Stimulated activated CD4-positive, alpha-beta T cell treated with anti-CD3 and anti-CD28 coated beads, Interleukin-4, amount 100 ng/mL, for 24 hours (primary cell): ENCODE results near the gene NRL.

Experiments
- DNase-seq: peaks from one replicate; pipeline ENCODE4 v3.0.0-alpha.2; 2020

NRL gene

DNA sequence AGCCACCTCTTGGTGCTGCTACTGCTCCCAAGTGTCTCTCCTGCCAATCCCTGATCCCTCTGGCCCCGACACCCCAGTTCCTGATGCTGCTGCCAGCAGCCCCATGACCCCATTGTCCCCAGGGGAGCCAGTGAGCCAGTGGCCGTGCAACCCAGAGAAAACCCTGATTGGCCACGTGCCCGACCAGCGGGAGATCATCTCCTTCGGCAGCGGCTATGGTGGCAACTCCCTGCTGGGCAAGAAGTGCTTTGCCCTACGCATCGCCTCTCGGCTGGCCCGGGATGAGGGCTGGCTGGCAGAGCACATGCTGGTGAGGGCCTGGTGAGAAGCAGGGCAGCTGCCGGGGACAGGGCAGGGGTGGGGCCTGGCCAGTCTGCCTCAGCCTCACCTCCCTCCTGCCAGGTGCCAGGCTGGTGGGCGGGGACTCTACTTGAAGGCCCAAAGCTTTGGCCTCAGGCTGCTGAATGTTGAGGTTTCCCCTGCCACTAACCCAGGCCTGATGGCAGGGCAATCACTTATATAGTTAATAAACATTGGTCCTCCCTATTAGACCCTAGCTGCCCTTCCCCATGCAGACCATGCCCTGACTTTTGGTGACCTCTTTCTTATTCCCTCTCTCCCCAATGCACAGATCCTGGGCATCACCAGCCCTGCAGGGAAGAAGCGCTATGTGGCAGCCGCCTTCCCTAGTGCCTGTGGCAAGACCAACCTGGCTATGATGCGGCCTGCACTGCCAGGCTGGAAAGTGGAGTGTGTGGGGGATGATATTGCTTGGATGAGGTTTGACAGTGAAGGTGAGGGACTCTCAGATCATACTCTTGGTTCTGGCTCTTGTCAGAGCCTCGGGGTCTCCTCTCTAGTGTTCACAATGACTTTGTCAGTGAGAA, 15.6 kb downstream of the NRL start:
- no peak for DNase-seq

DNA sequence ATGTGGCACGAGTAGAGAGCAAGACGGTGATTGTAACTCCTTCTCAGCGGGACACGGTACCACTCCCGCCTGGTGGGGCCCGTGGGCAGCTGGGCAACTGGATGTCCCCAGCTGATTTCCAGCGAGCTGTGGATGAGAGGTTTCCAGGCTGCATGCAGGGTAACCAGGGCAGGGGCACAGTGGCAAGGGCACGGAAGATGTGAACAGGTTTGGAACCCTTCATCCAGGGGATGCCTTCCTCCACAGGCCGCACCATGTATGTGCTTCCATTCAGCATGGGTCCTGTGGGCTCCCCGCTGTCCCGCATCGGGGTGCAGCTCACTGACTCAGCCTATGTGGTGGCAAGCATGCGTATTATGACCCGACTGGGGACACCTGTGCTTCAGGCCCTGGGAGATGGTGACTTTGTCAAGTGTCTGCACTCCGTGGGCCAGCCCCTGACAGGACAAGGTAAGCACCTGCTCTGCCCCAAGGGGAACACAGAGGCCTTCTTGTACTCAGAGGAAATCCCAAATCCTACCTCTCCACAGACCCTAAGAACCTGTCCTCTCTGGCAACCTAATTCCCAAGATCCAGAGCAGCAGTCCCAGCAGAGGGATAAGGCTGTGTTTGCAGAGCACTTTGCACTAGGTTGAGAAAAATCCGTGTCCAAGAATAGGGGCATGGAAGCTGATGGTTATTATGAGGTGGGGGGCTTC, 16.4 kb downstream of the NRL start:
- no peak for DNase-seq

DNA sequence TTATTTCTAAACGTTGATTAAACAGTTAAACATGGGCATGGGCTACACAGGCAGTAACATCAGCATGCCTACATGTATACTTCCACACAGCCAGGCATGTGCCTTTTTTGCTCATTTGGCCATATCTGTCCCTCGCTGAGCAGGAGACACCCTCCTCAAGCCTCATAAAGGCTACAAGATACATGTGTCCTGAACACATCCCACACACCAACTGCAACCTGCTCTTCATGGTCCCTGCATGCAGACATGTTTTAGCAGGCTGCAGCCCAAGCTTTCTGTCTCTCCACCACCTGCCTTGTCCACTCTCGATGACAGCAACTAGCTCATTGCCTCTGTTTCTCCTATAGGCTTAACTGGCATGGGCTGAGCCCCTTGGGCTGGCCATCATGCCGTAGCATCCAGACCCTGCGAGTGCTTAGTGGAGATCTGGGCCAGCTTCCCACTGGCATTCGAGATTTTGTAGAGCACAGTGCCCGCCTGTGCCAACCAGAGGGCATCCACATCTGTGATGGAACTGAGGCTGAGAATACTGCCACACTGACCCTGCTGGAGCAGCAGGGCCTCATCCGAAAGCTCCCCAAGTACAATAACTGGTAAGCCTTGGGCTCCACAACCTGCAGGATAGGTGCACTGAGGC, 18.1 kb downstream of the NRL start:
- no peak for DNase-seq

DNA sequence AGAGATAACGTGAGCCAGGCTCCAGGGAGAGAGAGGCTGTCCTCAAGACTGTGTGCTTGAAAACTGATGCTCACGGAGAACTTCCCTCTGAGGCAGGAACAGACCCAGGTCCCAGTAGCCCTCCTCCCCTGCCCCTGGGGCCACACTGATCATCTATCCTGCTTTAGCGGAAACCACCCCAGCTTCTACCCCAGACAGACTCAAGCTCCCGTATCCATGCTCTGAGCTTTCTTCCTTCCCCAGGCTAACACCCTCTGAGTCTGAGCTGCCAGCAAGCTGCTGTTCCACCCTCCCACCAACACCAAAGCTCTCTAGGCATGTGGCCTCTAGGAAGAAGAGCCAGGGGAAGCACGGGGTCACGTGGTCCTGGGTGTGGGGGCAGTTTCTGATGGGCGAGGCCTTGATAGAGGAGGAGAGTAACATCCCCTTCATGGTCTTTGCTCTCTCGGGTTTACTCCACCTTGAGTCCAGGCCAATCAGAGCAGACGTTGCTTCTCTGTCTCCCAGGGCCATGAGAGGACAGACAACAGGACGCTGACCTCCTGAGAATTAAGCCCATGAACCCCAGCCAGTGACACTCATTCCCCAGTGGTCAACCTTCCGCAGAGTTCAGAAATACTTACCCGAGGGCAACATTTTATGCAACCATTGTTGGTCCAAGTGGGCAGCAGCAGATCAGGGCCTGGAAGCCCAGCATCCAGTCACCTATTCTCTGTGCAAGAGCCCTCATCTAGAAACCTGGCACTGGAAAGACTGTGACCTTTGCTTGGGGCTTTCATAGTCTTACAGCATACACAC, 19.3 kb downstream of the NRL start:
- peak; percentile 72 for DNase-seq

GRCh38 chr14:24094841-24095270, 19.9 kb downstream of the NRL start:
- peak; percentile 20 for DNase-seq

DNA sequence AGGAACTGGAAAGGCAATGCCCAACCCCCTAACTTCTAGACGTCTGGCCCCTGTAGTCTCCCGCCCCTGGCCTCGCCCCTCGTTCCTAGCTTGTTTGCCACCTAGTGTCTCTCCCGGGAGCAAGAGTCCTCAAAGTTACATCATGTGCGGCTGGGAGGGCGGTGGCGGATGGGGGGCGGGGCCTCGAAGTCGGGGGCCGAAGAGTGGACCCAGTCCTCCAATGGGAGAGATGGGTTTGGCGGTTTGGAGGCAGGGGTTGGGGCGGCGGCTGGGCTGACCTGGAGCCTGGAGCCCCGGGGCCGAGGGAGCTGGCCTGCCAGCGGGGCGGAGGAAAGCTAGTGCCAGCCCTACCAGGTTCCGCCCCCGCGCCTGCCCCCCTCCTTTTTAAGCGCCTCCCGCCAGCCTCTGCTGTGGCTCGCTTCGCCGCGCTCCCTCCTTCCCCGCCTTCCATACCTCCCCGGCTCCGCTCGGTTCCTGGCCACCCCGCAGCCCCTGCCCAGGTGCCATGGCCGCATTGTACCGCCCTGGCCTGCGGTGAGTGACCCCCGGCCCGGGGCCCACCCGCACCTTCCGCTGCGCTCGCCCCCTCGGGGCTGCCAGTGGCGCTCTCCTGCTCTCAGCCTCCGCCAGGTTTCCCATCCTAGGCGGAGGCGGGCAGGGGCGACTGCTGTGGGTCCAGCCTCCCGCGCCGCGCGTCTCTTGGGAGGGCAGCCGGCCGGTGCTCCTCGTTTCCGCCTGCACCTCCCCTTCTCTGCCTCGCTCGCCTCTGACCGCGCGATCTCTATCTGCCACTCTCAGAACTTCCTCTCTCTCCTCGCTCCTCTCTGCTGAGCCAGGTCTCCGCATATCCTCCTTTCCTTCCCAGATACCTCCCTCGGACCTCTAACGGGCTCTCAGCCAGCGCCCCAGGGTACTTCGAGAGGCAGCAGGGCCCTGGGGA, 20.6 kb downstream of the NRL start, which contains the start of gene PCK2:
Gene PCK2, plus strand, starts transcription at position 411 of the 940 bp plus-strand sequence. Its CDS starts 95 bp downstream, at position 506.
- DNase-seq: peak; percentile 89

DNA sequence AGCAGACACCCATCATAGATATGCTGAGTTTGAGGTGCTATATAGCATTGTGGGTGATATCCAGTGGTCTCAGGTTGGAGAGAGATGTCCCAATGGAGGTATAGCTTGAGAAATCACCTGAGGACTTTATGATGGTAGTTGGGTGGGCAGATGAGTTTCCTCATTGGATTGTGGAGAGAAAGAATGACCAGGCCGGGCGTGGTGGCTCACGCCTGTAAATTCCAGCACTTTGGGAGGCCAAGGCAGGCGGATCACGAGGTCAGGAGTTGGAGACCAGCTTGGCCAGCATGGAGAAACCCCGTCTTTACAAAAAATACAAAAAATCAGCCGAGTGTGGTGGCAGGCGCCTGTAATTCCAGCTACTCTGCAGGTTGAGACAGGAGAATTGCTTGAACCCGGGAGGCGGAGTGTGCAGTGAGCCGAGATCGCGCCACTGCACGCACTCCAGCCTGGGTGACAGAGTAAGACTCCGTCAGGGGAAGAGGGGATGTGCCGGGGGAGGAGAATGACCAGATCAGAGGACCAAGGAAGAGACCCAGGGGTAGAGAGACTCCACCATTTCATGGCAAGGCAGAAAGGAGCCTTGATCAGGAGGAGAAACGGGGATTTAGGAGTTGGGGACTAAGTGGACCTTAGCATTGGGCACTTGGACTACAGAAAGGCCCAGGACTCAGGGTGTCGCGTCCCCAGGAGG, 21.4 kb downstream of the NRL start:
- no peak for DNase-seq

- no peak for DNase-seq
These were observed 22.1 kb downstream of the NRL start for GRCh38 chr14:24092505-24093206.

GRCh38 chr14:24092110-24092504, 22.6 kb downstream of the NRL start:
- no peak for DNase-seq

GRCh38 chr14:24089890-24090289, 24.9 kb downstream of the NRL start:
- no peak for DNase-seq

DNA sequence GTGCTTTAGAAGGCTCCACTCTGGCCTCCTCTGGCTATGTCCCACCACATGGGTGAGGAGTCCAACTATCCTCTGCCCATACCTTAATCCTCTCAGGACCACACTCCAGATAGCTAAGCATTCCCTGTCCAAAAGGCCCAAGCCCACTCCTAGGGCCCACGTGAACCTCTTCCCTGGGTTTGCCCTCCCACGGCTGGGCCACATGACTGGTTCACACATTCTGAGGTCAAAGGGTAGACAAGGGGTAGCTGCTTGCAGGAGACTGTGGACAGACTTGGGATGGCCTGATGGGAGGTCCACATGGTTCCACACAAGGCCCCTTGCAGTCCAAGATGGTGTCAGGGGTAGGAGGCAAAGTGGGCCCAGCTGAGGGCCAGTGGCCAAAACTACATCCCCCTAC, 26.7 kb downstream of the NRL start:
- DNase-seq: no peak

GRCh38 chr14:24087004-24087403, 27.7 kb downstream of the NRL start:
- DNase-seq: no peak

GRCh38 chr14:24086193-24086955, 28.4 kb downstream of the NRL start:
- DNase-seq: no peak

GRCh38 chr14:24085215-24085614, 29.5 kb downstream of the NRL start:
- DNase-seq: no peak

GRCh38 chr14:24084440-24084839, 30.3 kb downstream of the NRL start:
- DNase-seq: no peak

- DNase-seq: no peak
These were observed 31.3 kb downstream of the NRL start for GRCh38 chr14:24083462-24083861.

GRCh38 chr14:24082411-24083080, 32.2 kb downstream of the NRL start:
- DNase-seq: no peak

DNA sequence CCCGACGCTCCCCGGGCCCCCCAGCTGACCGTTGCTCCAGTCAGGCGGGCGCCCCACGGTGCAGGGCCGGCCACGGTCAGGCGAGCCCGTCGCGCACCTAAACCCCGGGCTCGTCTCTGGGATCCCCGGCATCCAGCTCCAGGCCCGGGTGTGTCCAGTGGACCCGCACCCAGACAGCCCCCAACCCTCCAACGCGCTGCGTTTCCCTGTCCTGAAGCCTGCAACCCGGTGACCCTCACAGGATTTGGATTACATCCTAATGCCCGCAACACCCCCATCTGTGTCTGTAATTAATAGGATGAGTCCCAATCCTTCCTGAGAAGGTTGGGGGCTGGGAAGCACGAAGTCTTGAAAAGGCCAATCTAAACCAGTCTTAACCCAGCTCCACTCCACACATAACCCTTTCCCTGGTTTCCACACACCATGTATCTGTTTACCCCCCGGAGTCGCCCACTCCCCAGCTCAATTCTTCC, 33.0 kb downstream of the NRL start:
- no peak for DNase-seq
